ENCODE measurements around the gene PLCG2.
A peak's percentile ranks its signal among the peaks of the same experiment; 100 is the strongest.
"Not testable (repeated sequence)": the region's sequence is repeated elsewhere in the genome, so short reads cannot be mapped to it uniquely, and the experiment has no call there.

The PLCG2 gene

DNA sequence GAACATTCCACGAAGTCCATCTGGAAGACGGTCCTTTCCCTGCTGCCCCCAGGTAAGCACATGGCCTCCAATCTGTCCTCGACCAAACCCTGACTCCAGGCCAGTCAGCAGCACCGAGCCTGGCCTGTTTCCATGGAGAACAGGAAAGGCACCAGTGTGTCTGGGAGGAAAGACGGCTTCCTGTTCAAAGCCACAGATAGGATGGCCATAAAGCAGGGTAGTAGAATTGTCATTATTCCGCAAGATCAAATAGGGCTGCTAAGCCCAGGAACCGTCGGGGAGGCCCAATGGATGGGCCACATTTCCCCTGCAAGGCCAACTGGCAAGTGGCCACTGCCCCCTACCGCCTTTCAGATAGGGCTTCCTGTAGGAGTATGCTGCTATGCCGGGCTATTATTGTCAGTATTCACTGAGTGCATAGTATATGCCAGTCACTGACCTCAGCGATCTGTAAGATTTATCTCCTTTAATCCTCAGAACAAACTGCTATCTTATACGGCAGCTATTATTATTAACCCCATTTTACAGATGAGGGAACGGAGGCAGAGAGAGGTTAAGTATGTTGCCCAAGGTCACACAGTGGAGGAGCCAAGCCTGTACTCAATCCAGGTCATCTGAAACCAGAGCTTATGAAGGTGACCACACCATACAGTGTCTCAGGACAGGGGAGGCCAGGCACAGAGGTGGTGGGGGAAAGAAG lies 23.0 kb upstream of the PLCG2 start:
- DNase-seq, result no peak

GRCh38 chr16:81756615-81757356 lies 22.3 kb upstream of the PLCG2 start:
- no peak for DNase-seq

DNA sequence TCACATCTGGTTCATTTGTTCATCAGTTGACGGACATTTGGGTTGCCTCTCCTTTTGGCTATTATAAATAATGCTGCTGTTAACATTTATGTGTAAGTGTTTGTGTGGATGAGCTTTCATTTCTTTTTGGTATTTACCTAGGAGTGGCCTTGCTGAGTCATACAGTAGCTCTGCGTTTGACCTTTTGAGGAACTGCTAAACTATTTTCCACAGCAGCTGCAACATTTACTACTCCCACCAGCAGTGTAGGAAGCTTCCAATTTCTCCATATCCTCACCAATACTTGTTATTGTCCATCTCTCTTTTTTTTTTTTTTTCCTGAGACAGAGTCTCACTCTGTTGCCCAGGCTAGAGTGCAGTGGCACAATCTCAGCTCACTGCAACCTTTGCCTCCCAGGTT lies 20.7 kb upstream of the PLCG2 start:
- DNase-seq, result peak; percentile 66 to 84

DNA sequence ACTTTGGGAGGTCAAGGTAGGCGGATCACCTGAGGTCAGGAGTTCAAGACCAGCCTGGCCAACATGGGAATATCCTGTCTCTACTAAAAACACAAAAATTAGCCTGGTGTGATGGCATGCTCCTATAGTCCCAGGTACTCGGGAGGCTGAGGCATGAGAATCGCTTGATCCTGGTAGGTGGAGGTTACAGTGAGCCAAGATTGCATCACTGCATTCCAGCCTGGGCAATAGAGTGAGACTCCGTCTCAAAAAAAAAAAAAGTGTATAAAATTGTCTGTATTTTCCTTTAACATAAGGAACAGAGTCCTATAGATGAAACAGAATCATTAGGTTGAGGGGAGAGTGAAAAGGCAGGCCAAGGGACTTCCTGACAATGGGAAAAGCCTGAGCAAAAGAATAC lies 16.8 kb upstream of the PLCG2 start:
- not testable (repeated sequence) for DNase-seq

- DNase-seq, result no peak
Observed at GRCh38 chr16:81765111-81765919, 13.8 kb upstream of the PLCG2 start.

- no peak for DNase-seq
Observed at GRCh38 chr16:81765969-81766368, 13.1 kb upstream of the PLCG2 start.

DNA sequence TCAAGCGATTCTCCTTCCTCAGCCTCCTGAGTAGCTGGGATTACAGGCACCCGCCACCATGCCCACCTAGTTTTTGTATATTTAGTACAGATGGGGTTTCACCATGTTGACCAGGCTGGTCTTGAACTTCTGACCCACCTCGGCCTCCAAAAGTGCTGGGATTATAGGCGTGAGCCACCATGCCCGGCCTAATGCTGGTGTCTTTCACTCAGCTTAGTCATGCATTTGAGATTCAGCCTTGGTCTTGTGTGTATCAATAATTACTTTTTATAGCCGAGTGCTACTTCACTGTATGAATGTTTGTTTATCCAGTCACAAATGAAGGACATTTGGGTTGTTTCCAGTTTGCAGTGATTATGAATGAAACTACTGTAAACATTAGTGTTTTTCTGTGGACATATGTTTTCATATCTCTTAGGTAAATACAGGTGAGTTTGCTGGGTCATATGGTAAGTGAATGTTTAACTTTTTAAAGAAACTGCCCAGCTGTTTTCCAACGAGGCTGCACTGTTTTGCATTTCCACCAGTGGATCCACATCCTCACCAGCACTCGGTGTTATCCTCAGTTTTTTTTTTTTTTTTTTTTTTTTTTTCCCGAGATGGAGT lies 11.0 kb upstream of the PLCG2 start:
- DNase-seq, result no peak

DNA sequence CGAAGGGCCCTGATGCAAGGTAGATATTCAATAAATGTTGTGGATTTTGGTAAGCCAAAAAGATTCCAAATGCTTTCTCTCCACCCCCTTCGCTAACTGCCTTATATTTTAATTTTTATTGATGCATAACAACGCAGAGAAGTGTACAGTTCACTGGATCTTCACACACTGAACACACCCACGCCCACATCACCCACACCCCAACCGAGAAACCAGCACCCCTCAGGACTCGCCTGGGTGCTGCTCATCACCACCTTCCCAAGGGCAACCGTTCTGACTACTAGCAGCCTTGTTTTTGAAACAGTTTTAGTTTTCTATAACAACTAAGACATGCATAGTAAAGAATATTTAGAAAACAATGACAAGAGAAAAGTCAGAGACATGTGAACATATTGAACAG lies 9.1 kb upstream of the PLCG2 start:
- DNase-seq, result no peak

- DNase-seq, result no peak
Observed at GRCh38 chr16:81774348-81774747, 4.7 kb upstream of the PLCG2 start.

DNA sequence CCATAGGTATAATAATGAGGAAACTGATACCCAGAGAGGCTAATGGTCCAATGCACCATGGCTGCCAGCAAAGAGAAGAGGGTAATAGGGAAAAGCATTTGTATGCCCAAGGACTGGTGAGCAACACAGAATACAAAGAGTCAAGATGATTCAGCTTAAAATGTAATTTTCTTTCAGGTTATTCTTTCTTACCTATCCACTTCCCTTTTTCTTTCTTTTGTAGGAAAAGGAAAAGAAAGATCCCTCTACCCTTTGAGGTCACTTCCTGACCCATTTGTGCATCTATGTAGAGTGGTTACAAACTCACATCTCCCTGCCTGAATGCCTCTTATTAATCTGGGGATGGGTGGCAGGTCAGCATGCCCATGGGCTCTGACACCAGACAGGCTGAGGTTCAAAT lies 3.5 kb upstream of the PLCG2 start:
- DNase-seq, result no peak

DNA sequence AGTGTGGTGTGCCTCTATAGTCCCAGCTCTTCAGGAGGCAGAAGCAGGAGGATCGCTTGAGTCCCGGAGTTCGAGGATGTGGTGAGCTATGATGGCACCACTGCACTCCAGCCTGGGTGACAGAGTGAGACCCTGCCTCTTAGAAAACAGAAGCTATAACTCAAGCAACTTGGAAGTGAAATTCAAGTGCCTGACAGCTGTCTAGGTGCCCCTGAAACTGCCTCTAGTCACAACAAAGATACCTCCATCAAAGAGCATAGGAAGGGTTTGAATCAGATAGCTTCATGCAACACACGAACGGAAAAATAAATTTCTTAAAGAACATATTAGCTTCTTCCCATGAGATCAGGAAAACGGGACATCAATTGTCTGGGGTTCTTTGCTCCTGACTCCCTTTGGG lies 860 bp upstream of the PLCG2 start:
- DNase-seq, result no peak

GRCh38 chr16:81779536-81780320 lies 637 bp downstream of the PLCG2 start:
- DNase-seq, result peak; percentile 47 to 51

DNA sequence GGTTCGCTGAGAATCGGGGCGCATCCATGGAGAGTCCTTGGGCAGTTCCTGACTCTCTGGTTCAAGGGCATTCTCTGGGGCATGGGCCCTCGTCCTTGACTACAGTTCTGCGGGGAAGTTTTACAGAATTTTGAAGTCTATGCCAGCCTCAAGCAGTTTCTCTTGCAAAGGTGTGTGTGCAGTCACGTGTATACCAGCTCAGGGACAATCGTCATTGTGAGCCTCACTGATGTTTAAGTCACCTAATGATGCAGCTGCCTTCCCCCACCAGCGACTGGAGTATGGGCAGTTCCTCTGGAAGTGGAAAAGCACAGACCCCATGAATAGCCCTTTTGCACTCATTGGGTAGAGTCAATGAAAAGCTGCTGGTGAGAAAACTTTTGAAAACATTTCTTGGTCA lies 1.3 kb downstream of the PLCG2 start:
- no peak for DNase-seq

GRCh38 chr16:81782236-81782635 lies 3.1 kb downstream of the PLCG2 start:
- peak in 1 of 2 donors; percentile 24 for DNase-seq

GRCh38 chr16:81784072-81784795 lies 5.1 kb downstream of the PLCG2 start:
- DNase-seq, result no peak

DNA sequence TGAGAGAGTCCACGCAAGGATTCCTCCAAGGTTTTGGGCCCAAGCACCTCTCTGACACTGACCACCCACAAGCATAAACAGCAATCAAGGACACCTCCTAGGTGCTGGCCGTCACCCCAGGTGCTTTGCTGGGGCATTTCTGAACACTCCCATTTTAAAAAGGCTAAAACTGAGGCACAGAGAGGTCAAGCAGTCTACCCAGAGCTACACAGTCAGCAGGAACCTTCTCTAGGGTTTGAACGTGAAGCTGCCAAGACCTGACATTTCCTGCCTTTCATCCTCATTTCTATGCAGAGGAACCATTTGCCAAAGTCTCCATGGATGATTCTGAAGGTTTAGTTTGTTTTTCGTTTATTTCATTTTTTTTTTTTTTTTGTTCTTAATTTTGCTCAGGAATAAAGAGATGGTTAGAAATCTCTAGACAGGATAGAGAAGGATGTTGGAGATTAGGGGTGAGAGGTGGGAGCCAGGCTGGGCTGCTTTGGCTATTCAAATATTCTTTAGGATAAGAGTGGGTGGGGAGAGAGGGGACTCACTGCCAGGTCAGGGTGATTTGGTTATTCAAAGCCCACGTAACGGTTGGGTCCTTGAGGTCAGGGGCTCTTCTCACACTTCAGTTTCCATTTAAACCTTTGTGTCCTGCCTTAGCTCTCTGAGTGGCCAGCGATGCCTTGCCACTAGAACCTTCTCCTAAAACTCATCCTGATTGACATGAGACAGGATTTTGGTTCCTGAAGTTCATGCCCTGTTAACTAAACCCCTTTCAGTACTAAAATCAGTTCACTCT lies 6.2 kb downstream of the PLCG2 start:
- DNase-seq, result no peak

DNA sequence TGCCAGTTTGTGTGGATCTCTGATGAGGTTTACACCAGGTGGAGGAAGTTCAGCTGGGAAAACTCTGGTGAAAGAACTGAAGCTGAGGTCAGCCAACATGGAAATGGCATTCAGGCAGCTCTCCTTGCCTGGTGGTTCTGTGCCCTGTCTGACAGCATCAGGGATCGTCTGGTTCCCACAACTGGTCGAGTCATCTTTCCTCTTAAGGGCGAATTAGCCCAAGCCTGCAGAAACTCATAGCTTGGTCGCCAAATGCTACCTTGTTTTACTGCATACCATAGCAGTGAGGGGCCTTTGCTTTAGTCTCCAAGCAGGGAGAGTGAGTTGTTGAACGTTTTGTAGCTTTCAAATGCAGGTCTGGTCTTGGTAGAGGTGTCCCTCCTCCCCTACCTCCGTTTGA lies 7.2 kb downstream of the PLCG2 start:
- no peak for DNase-seq

DNA sequence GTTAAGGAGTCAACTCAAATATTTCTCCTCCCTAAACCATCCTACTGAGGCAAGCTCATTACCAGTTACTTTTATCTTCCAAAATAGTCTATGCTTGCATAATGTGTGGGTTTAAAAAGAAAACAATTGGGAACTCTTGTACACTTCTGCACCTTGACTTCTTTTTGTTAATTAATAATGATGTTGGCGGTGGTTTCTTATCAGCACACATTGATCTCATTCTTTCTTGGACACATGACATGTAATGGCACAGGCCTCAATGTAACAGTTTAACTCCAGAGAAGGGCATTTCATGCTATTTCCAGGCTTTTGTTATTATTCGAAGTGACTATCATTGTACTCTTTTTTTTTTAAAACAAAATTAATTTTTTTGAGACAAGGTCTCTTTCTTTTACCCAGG lies 7.8 kb downstream of the PLCG2 start:
- DNase-seq, result no peak

- no peak for DNase-seq
Observed at GRCh38 chr16:81787659-81788058, 8.6 kb downstream of the PLCG2 start.

DNA sequence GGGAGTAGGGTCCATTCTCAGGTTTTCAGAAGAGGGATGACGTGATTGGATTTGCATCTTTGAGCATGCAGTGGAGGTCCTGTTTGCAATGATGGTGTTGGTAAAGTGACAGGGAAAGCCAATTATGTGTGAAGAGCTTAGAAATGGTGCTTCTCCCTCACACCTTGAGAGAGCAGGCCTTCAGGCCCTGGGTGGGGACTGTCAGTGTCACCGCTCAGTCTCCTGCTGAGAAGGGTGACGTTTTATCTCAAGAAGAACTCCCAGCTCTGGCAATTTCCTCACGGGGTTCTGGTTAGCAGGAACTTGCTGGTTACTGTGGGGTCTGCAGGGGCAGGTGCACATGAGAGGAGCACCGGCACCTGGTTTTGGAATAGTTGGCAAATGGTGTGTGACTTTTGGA lies 11.2 kb downstream of the PLCG2 start:
- DNase-seq, result no peak

DNA sequence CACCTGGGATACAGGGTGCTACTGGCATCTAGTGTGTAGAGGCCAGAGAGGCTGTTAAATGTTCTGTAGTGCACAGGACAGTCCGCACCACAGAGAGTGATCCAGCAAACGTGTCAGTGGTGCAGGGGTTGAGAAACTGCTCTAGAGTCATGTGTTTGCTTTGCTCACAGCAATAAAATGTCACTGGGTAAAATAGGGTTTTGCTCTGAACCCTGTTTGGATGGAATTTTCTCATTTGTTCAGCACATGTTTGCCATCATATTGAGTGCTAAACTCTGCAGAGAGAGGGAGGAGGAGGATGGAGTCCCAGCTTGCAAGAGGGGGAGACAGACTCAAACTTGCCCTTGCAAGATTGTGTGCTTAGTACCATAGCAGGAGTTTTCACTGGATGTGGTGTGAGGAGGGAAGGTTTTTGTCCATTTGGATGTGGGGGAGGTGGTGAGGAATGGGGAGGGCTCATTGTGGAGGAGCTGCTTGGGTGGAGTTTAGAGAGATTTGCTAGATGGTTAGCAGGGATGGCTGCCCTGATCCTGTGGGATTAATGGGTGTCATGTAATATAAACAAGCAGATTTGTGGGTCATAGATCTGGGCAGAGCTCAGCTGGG lies 11.8 kb downstream of the PLCG2 start:
- no peak for DNase-seq

All from inflammatory macrophage treated with lipopolysaccharide for 1 hour (primary cell).